Cardiac fibroblast (primary cell): ENCODE results near the gene DNAAF1.

Experiments
- DNase-seq, 2 donors: peaks; one replicate each; pipeline versions ENCODE4 v3.0.0 to v3.0.0-alpha.2; 2010; ENCODE audit warnings: low read depth in 2 of 2
- H3K4me3 ChIP-seq, 2 donors: replicated peaks in 1 of 2; 1 replicate in 1 of 2; 2 replicates in 1 of 2; pipeline ENCODE4 v1.5.1; 2011; ENCODE audit warnings: low read depth in 2 of 2, low read length in 2 of 2, mild to moderate bottlenecking in 2 of 2, moderate library complexity in 1 of 2
- CTCF ChIP-seq: IDR thresholded peaks from one replicate; pipeline ENCODE4 v1.5.1; 2011; ENCODE audit warnings: low read depth, mild to moderate bottlenecking, low read length, inconsistent platforms

The DNAAF1 gene

DNA sequence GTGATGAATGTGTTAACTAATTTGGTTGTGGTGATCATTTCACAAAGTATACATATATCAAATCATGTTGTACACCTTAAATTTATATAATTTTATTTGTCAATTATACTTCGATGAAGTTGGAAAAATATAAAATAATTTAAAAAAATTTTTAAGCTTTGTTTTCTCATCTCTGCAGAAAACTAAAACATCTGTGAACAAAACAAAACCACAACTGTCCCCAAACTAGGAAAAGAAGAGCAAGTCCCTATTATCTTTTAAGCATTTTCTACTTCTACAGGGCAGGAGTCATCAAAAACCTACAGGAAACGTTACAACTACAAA, 6.6 kb upstream of the DNAAF1 start:
- no peak overlapping the region for H3K4me3 ChIP-seq
- TF ChIP-seq CTCF, result no peak
- no peak for DNase-seq

GRCh38 chr16:84138824-84139627, 6.1 kb upstream of the DNAAF1 start:
- TF ChIP-seq CTCF, result no peak
- no peak overlapping the region for H3K4me3 ChIP-seq
- peak in 1 of 2 donors; percentile 32 for DNase-seq

- H3K4me3 ChIP-seq, result no peak overlapping the region
- no peak for TF ChIP-seq CTCF
- no peak for DNase-seq
Observed at GRCh38 chr16:84139628-84140258, 5.4 kb upstream of the DNAAF1 start.

DNA sequence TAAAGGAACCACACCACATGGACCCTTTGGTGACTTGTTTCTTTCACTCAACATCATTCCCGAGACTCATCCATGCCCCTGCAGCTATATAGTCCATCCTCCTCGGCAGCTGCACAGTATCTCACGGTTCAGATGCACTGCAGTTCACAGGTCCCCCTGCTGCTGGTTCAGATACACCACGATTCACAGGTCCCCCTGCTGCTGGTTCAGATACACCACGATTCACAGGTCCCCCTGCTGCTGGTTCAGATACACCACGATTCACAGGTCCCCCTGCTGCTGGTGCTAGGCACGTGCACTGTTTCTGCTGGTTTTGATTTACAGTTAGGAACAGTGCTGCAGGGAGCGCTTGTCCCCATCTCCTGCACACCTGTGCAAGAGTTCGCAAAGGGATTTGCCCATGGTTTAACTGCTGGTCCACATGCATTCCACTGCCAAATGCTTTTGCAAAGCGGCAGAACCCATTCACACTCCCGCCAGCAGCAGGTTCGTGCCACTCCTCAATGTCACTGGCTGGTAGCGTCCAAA, 3.9 kb upstream of the DNAAF1 start:
- no peak for DNase-seq
- no peak overlapping the region for H3K4me3 ChIP-seq
- TF ChIP-seq CTCF, result no peak

DNA sequence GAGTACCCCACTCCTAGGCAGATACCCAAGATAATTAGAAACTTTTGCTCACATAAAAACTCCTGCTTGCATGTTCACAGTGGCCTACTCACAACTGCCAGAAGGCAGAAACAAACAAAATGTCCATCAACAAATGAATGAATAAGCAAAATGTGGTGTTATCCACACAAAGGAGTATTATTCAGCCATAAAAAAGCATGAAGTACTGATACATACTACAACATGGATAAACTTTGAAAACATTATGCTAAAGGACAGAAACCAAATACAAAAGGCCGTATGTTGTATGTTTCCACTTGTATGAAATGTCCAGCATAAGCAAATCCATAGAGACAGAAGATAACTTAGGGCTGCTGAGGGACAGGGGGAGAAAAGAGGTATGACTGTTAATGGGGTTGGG, 2.0 kb upstream of the DNAAF1 start:
- no peak overlapping the region for H3K4me3 ChIP-seq
- DNase-seq, result no peak
- TF ChIP-seq CTCF, result no peak

DNA sequence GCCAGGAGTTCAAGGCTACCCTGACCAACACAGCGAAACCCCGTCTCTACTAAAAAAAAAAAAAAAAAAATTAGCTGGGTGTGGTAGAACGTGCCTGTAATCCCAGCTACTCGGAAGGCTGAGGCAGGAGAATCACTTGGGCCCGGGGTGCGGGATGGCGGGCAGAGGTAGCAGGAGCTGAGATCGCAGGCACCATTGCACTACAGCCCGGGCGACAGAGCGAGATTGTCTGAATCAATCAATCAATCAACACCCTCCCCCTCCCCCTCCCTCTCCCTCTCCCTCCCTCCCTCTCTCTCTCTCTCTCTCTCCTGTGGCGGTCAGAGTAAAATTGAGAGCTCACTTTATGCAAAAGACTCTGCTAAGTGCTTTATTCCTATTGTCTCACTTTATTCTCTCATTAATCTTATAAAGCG, 1.3 kb upstream of the DNAAF1 start:
- peak in 1 of 2 donors; percentile 11 for DNase-seq
- TF ChIP-seq CTCF, result no peak
- H3K4me3 ChIP-seq, result peak overlapping the region; percentile 89 to 91
